H1 (cell line): ENCODE results near the gene PRSS21. TPM values are rescaled to one million over a fixed set of nuclear protein-coding genes. Genes with fewer than 3 reads are reported as not detected.

ENCODE experiments used
- CTCF ChIA-PET: fragments of 300-600 bp; sonication (Branson Sonifier 250); formaldehyde crosslinking; loops from one replicate; lab custom pipeline; 2021; ENCODE audit not compliant: partially characterized antibody; lab: Charles Lee
- POLR2A ChIA-PET: fragments of 300-600 bp; sonication (Branson Sonifier 250); formaldehyde crosslinking; loops from one replicate; lab custom pipeline; 2021; ENCODE audit warnings: inconsistent platforms; ENCODE audit not compliant: partially characterized antibody; lab: Charles Lee
- DNase-seq, 2 experiments: peaks; one replicate each; pipeline versions ENCODE4 v3.0.0 to v3.0.0-alpha.2; 2010 to 2022; ENCODE audit warnings: low spot score in 2 of 2, low read depth in 1 of 2, mixed read lengths in 1 of 2
- FAIRE-seq: peaks from 2 replicates; lab custom pipeline; 2011; peaks lifted over from hg19 to GRCh38; lab: Jason Lieb, UNC
- H2AFZ ChIP-seq: 2 replicates; pipeline ENCODE4 v1.8.1; 2012; ENCODE audit warnings: low read length, inconsistent platforms
- H2AK5ac ChIP-seq: 2 replicates; pipeline ENCODE4 v1.6.1; 2013; ENCODE audit warnings: low read depth, low read length
- H2BK120ac ChIP-seq: replicated peaks from 2 replicates; pipeline ENCODE3; 2013; ENCODE audit warnings: low read depth, low read length, inconsistent platforms
- H2BK12ac ChIP-seq: 2 replicates; pipeline ENCODE4 v1.6.1; 2013; ENCODE audit warnings: low read depth, low read length
- H2BK15ac ChIP-seq: 2 replicates; pipeline ENCODE4 v1.6.1; 2013; ENCODE audit warnings: low read length
- H2BK20ac ChIP-seq: 2 replicates; pipeline ENCODE4 v1.6.1; 2013; ENCODE audit warnings: low read length
- H2BK5ac ChIP-seq: 2 replicates; pipeline ENCODE4 v1.6.1; 2013; ENCODE audit warnings: low read depth, low read length
- H3K14ac ChIP-seq: 2 replicates; pipeline ENCODE4 v1.6.1; 2013; ENCODE audit warnings: inconsistent platforms; ENCODE audit not compliant: insufficient read length
- H3K18ac ChIP-seq: 2 replicates; pipeline ENCODE4 v1.6.1; 2013; ENCODE audit warnings: low read length; ENCODE audit errors: extremely low read depth
- H3K23ac ChIP-seq: 2 replicates; pipeline ENCODE4 v1.6.1; 2013; ENCODE audit warnings: inconsistent platforms; ENCODE audit not compliant: insufficient read length
- H3K23me2 ChIP-seq: 2 replicates; pipeline ENCODE4 v1.6.1; 2013; ENCODE audit warnings: low read depth, low read length
- H3K27ac ChIP-seq: 2 replicates; pipeline ENCODE4 v1.6.1; 2011; ENCODE audit warnings: low read depth, low read length, inconsistent platforms
- H3K27me3 ChIP-seq, 4 experiments: replicated peaks in 1 of 4; 1 replicate in 1 of 4; 2 replicates in 3 of 4; pipeline versions ENCODE4 v1.6.1 to v1.8.1; 2011 to 2013; ENCODE audit warnings: low read length in 3 of 4, mild to moderate bottlenecking in 3 of 4, inconsistent platforms in 2 of 4, mixed read lengths in 2 of 4, moderate library complexity in 1 of 4; ENCODE audit not compliant: control insufficient read depth in 3 of 4, insufficient read depth in 3 of 4; ENCODE audit errors: extremely low read depth in 1 of 4
- H3K36me3 ChIP-seq, 4 experiments: 2 replicates each; pipeline versions ENCODE4 v1.6.1 to v1.8.1; 2011 to 2013; ENCODE audit warnings: mild to moderate bottlenecking in 4 of 4, low read length in 3 of 4, moderate library complexity in 2 of 4, control low read depth in 1 of 4, inconsistent platforms in 1 of 4; ENCODE audit not compliant: insufficient read depth in 4 of 4, control insufficient read depth in 2 of 4
- H3K4ac ChIP-seq: replicated peaks from 2 replicates; pipeline ENCODE3; 2013; ENCODE audit warnings: low read length, low read depth, mixed read lengths, inconsistent platforms; ENCODE audit not compliant: insufficient read length
- H3K4me1 ChIP-seq, 4 experiments: replicated peaks in 1 of 4; 1 replicate in 1 of 4; 2 replicates in 3 of 4; pipeline versions ENCODE4 v1.6.1 to v1.8.1; 2011 to 2013; ENCODE audit warnings: low read length in 3 of 4, inconsistent platforms in 2 of 4, mixed read lengths in 1 of 4; ENCODE audit not compliant: insufficient read depth in 4 of 4, control insufficient read depth in 3 of 4
- H3K4me2 ChIP-seq, 2 experiments: 2 replicates each; pipeline versions ENCODE4 v1.6.1 to v1.8.1; 2011 to 2013; ENCODE audit warnings: low read depth in 2 of 2, low read length in 2 of 2, control low read depth in 1 of 2, inconsistent platforms in 1 of 2, mild to moderate bottlenecking in 1 of 2; ENCODE audit not compliant: insufficient read depth in 1 of 2
- H3K4me3 ChIP-seq, 4 experiments: fragments of 200-600, 300-600 bp in 1 of 4; sonication (generic), shearing (Covaris generic), sonication (Bioruptor Twin) in 1 of 4; 2 replicates each; pipeline versions ENCODE4 v1.5.1 to v1.8.1; 2011 to 2016; ENCODE audit warnings: low read length in 4 of 4, low read depth in 3 of 4, control low read depth in 2 of 4, inconsistent platforms in 2 of 4, mild to moderate bottlenecking in 2 of 4, mixed read lengths in 1 of 4, moderate library complexity in 1 of 4; ENCODE audit not compliant: insufficient read depth in 2 of 4; ENCODE audit errors: extremely low read depth in 1 of 4
- H3K56ac ChIP-seq: replicated peaks from 2 replicates; pipeline ENCODE3; 2013; ENCODE audit warnings: low read depth, mild to moderate bottlenecking, mixed read lengths, low read length, inconsistent platforms; ENCODE audit not compliant: insufficient read length
- H3K79me1 ChIP-seq: 2 replicates; pipeline ENCODE4 v1.6.1; 2013; ENCODE audit warnings: low read depth, low read length, control low read depth
- H3K79me2 ChIP-seq, 2 experiments: 2 replicates each; pipeline versions ENCODE4 v1.6.1 to v1.8.1; 2012 to 2013; ENCODE audit warnings: low read length in 2 of 2, mild to moderate bottlenecking in 2 of 2, inconsistent platforms in 1 of 2; ENCODE audit not compliant: insufficient read depth in 2 of 2, control insufficient read depth in 1 of 2
- H3K9ac ChIP-seq, 4 experiments: replicated peaks in 1 of 4; 1 replicate in 1 of 4; 2 replicates in 3 of 4; pipeline versions ENCODE4 v1.6.1 to v1.8.1; 2011 to 2013; ENCODE audit warnings: low read depth in 3 of 4, low read length in 3 of 4, control low read depth in 2 of 4, mild to moderate bottlenecking in 2 of 4, moderate library complexity in 2 of 4, inconsistent platforms in 1 of 4; ENCODE audit errors: extremely low read depth in 1 of 4
- H3K9me3 ChIP-seq, 2 experiments: 2 replicates each; pipeline versions ENCODE4 v1.6.1 to v1.8.1; 2012 to 2013; ENCODE audit warnings: mild to moderate bottlenecking in 2 of 2, moderate library complexity in 2 of 2, control low read depth in 1 of 2, inconsistent platforms in 1 of 2, low read depth in 1 of 2, low read length in 1 of 2, mixed read lengths in 1 of 2; ENCODE audit not compliant: insufficient read depth in 2 of 2
- H4K20me1 ChIP-seq, 2 experiments: replicated peaks in 1 of 2; 2 replicates each; pipeline versions ENCODE3 to v1.8.1; 2011 to 2013; ENCODE audit warnings: inconsistent platforms in 2 of 2, low read length in 2 of 2, mild to moderate bottlenecking in 1 of 2; ENCODE audit not compliant: insufficient read depth in 2 of 2, control insufficient read depth in 1 of 2
- H4K5ac ChIP-seq: 2 replicates; pipeline ENCODE4 v1.6.1; 2013; ENCODE audit warnings: low read length, low read depth, mixed read lengths, inconsistent platforms; ENCODE audit not compliant: insufficient read length
- H4K8ac ChIP-seq: 2 replicates; pipeline ENCODE4 v1.8.0; 2013; ENCODE audit warnings: mild to moderate bottlenecking, moderate library complexity, low read length, inconsistent platforms; ENCODE audit not compliant: insufficient read depth; ENCODE audit errors: extremely low read depth
- H4K91ac ChIP-seq: replicated peaks from 2 replicates; pipeline ENCODE3; 2013; ENCODE audit warnings: low read length, mixed read lengths, inconsistent platforms; ENCODE audit not compliant: insufficient read length
- BCL11A ChIP-seq, 2 experiments: IDR thresholded peaks; one replicate each; pipeline ENCODE4 v1.6.1; 2011; ENCODE audit warnings: low read depth in 2 of 2, low read length in 2 of 2, mild to moderate bottlenecking in 2 of 2
- BRCA1 ChIP-seq: IDR thresholded peaks from 2 replicates; pipeline ENCODE4 v1.6.1; 2012; ENCODE audit warnings: low read depth, low read length, improper control_type of control experiment
- CBX5 ChIP-seq: fragments of 300-800, 300-1000 bp; sonication (generic); IDR thresholded peaks from 2 replicates; pipeline ENCODE4 v1.7.1; 2016; ENCODE audit warnings: antibody characterized with exemption, low read length, low read depth
- CEBPB ChIP-seq: IDR thresholded peaks from 2 replicates; pipeline ENCODE4 v1.6.1; 2012; ENCODE audit warnings: low read depth, low read length
- CHD1 ChIP-seq: IDR thresholded peaks from 2 replicates; pipeline ENCODE4 v1.6.1; 2012; ENCODE audit warnings: low read depth, low read length, improper control_type of control experiment
- CREB1 ChIP-seq: IDR thresholded peaks from 2 replicates; pipeline ENCODE4 v1.6.1; 2012; ENCODE audit warnings: inconsistent platforms
- CTBP2 ChIP-seq: IDR thresholded peaks from 2 replicates; pipeline ENCODE4 v1.7.0; 2011; ENCODE audit warnings: borderline replicate concordance, mild to moderate bottlenecking, moderate library complexity, mixed read lengths, low read length; ENCODE audit not compliant: insufficient read depth, insufficient read length
- FOSL1 ChIP-seq: IDR thresholded peaks from 2 replicates; pipeline ENCODE4 v1.6.1; 2011; ENCODE audit warnings: mild to moderate bottlenecking, low read depth, low read length, moderate library complexity; ENCODE audit not compliant: insufficient read depth
- HDAC2 ChIP-seq, 2 experiments: fragments of 300-600 bp in 1 of 2; sonication (generic) in 1 of 2; IDR thresholded peaks; 2 replicates each; pipeline ENCODE4 v1.6.1; 2011 to 2012; ENCODE audit warnings: low read depth in 2 of 2, low read length in 2 of 2, mild to moderate bottlenecking in 2 of 2, moderate library complexity in 2 of 2, borderline replicate concordance in 1 of 2, inconsistent platforms in 1 of 2
- KDM5A ChIP-seq: fragments of 200-600 bp; IDR thresholded peaks from 2 replicates; pipeline ENCODE4 v1.7.1; 2012; ENCODE audit warnings: mild to moderate bottlenecking, low read length, inconsistent platforms, mixed read lengths
- NRF1 ChIP-seq: IDR thresholded peaks from 2 replicates; pipeline ENCODE4 v1.6.1; 2011; ENCODE audit warnings: mild to moderate bottlenecking, low read depth, low read length, improper control_type of control experiment
- POLR2AphosphoS5 ChIP-seq: IDR thresholded peaks from 2 replicates; pipeline ENCODE4 v1.6.1; 2011; ENCODE audit warnings: low read depth, low read length
- RXRA ChIP-seq: IDR thresholded peaks from 2 replicates; pipeline ENCODE4 v1.6.1; 2011; ENCODE audit warnings: low read depth, mild to moderate bottlenecking, low read length, moderate library complexity; ENCODE audit not compliant: insufficient read depth
- SP1 ChIP-seq: IDR thresholded peaks from 2 replicates; pipeline ENCODE4 v1.6.1; 2011; ENCODE audit warnings: low read depth, low read length
- TEAD4 ChIP-seq: IDR thresholded peaks from 2 replicates; pipeline ENCODE4 v1.6.1; 2012; ENCODE audit warnings: low read depth, low read length, inconsistent platforms, mixed read lengths
- YY1 ChIP-seq: IDR thresholded peaks from 2 replicates; pipeline ENCODE4 v1.6.1; 2011; ENCODE audit warnings: low read depth, mild to moderate bottlenecking, low read length
- WGBS, 2 experiments: shearing (Covaris generic) in 1 of 2; methylation state at CpG; one replicate each; pipeline versions ENCODE4 v1.1.6 to v1.1.7; 2013 to 2015; ENCODE audit warnings: low lambda C conversion rate in 2 of 2, mixed read lengths in 2 of 2, inconsistent platforms in 1 of 2, low coverage in 1 of 2, missing lambda C conversion rate in 1 of 2; ENCODE audit not compliant: insufficient replicate concordance in 2 of 2, insufficient coverage in 1 of 2, insufficient read length in 1 of 2; ENCODE audit errors: extremely low coverage in 1 of 2, missing lambda C conversion rate in 1 of 2; 5-methylcytosine and 5-hydroxymethylcytosine counted together
- polyA plus RNA-seq, 7 experiments: library from polyadenylated mRNA; depleted of rRNA in 3 of 7; stranded (reverse) in 5 of 7; unstranded in 2 of 7; fragments of >200 nt in 5 of 7; fragments of 200-250 nt in 2 of 7; gene quantifications; 1 replicate in 5 of 7; 2 replicates in 1 of 7; 4 replicates in 1 of 7; pipeline versions ENCODE4 v1.2.1 to v1.2.3, GENCODE V29; 2011 to 2013; ENCODE audit warnings: missing spikeins in 2 of 7, mixed read lengths in 2 of 7
- total RNA-seq: library from RNA; stranded (reverse); fragmentation: NEBNext Ultra II Directional; extraction: Animal tissue kit (Norgen Biotek cat#: 25700); gene quantifications from 2 replicates; pipeline ENCODE4 v1.2.1, GENCODE V29; 2021

The PRSS21 gene
- total and polyA plus RNA-seq, 2 of the 8 experiments (the other 6 are each of a cell fraction or from before 2014, with no cell fraction given), result 0.76 to 1.0 TPM

GRCh38 chr16:2825906-2826305 is 8.9 kb downstream of the PRSS21 start:
- H3K23me2 ChIP-seq, result no peaks in the 10 kb centered on the region
- no peak overlapping the region for H3K4me3 ChIP-seq
- no peaks in the 10 kb centered on the region for H3K27me3 ChIP-seq
- DNase-seq (no peak), FAIRE-seq (no peak)
- H3K18ac ChIP-seq, result no peak overlapping the region
- H4K91ac ChIP-seq, result no peak overlapping the region
- H3K4ac ChIP-seq, result no peak overlapping the region
- no peak overlapping the region for H2AFZ ChIP-seq
- H3K4me1 ChIP-seq, result no peaks in the 10 kb centered on the region
- H2BK5ac ChIP-seq, result no peak overlapping the region
- H3K36me3 ChIP-seq, result no peaks in the 10 kb centered on the region
- H4K20me1 ChIP-seq, result no peaks in the 10 kb centered on the region
- ChIA-PET POLR2A (interaction anchor here (0.9 kb wide), 1 partner anchor 12 kb away, joined by 3 read pairs; no protein-coding TSS in a partner anchor), CTCF (interaction anchor here (0.8 to 1.7 kb wide), 5 partner anchors 10 to 28 kb away, joined by 3 to 7 read pairs (median 4); no protein-coding TSS in a partner anchor)
- H3K14ac ChIP-seq, result no peak overlapping the region
- H2BK15ac ChIP-seq, result no peak overlapping the region
- H4K5ac ChIP-seq, result no peak overlapping the region
- H2BK120ac ChIP-seq, result no peak overlapping the region
- 83% methylated on average over 11 of the region's 11 CpGs; no CpG with 5 or more reads in 1 of the 2 experiments for WGBS, 2 experiments
- no peak overlapping the region for H3K4me2 ChIP-seq
- H3K9ac ChIP-seq, result no peak overlapping the region
- no peak overlapping the region for H3K27ac ChIP-seq
- no peaks in the 10 kb centered on the region for H3K9me3 ChIP-seq
- no peaks in the 10 kb centered on the region for H3K79me1 ChIP-seq
- no peak overlapping the region for H2AK5ac ChIP-seq
- H2BK12ac ChIP-seq, result no peak overlapping the region
- H4K8ac ChIP-seq, result no peak overlapping the region
- no peaks in the 10 kb centered on the region for H3K79me2 ChIP-seq
- H3K23ac ChIP-seq, result no peak overlapping the region
- H3K56ac ChIP-seq, result no peak overlapping the region
- H2BK20ac ChIP-seq, result no peak overlapping the region
- TF ChIP-seq CREB1 (no peak), CBX5 (no peak), CEBPB (no peak), RXRA (no peak), SP1 (no peak), NRF1 (no peak), KDM5A (no peak), FOSL1 (no peak), HDAC2 (IDR thresholded peaks at IDR 0.05; ENCODE audit: borderline replicate concordance in 1 of 2, low read depth in 2 of 2, low read length in 2 of 2) (no peak), YY1 (no peak), BCL11A (IDR thresholded peaks at IDR 0.05; ENCODE audit: low read depth in 2 of 2, low read length in 2 of 2) (no peak), CTBP2 (no peak), BRCA1 (no peak), CHD1 (no peak), POLR2AphosphoS5 (no peak), TEAD4 (no peak)
